ENCODE measurements around the gene CD82. TPM values are rescaled to one million over a fixed set of nuclear protein-coding genes. Genes with fewer than 3 reads are reported as not detected.
"Not testable (repeated sequence)": the region's sequence is repeated elsewhere in the genome, so short reads cannot be mapped to it uniquely, and the experiment has no call there.

The CD82 gene
- total and polyA plus RNA-seq, 2 donors from 2014 or later, result 59.3 to 94.4 TPM

- no peak for DNase-seq
- intact Hi-C loops (cut with DNase I), result no loop called here
- no peak overlapping the region for H3K4me3 ChIP-seq (ENCODE audit: low read length in 3 of 3)
Measured at GRCh38 chr11:44659641-44660040, 94.2 kb downstream of the CD82 start.

GRCh38 chr11:44660535-44660934, 95.1 kb downstream of the CD82 start:
- intact Hi-C loops (cut with DNase I); H3K27ac ChIP-seq (ENCODE audit: low read depth in 2 of 2, low read length in 2 of 2); H3K27me3 ChIP-seq (ENCODE audit: control insufficient read depth, insufficient read depth, low read length); H3K9me3 ChIP-seq (ENCODE audit: control insufficient read depth in 2 of 3, insufficient read depth in 1 of 3, low read length in 3 of 3); DNase-seq; H3K4me3 ChIP-seq (ENCODE audit: low read length in 3 of 3); FAIRE-seq; H3K4me1 ChIP-seq (ENCODE audit: control insufficient read depth in 2 of 3, insufficient read depth in 2 of 3, low read depth in 1 of 3, low read length in 3 of 3); H3K9ac ChIP-seq (ENCODE audit: low read length in 3 of 3); H3K36me3 ChIP-seq (ENCODE audit: control insufficient read depth in 2 of 3, insufficient read depth in 3 of 3, low read length in 3 of 3): not testable (repeated sequence)

More at GRCh38 chr11:44659641-44660040, 94.2 kb downstream of the CD82 start:
- Histone ChIP-seq H3K4me1 (ENCODE audit: control insufficient read depth in 2 of 3, insufficient read depth in 2 of 3, low read depth in 1 of 3, low read length in 3 of 3) (no peaks in the 10 kb centered on the region), H3K27me3 (ENCODE audit: control insufficient read depth, insufficient read depth, low read length) (no peaks in the 10 kb centered on the region), H3K9ac (ENCODE audit: low read length in 3 of 3) (no peak overlapping the region), H3K27ac (ENCODE audit: low read depth in 2 of 2, low read length in 2 of 2) (no peak overlapping the region), H3K9me3 (ENCODE audit: control insufficient read depth in 2 of 3, insufficient read depth in 1 of 3, low read length in 3 of 3) (no peaks in the 10 kb centered on the region), H3K36me3 (ENCODE audit: control insufficient read depth in 2 of 3, insufficient read depth in 3 of 3, low read length in 3 of 3) (no peaks in the 10 kb centered on the region)
- TF ChIP-seq CTCF (IDR thresholded peaks at IDR 0.05; ENCODE audit: borderline replicate concordance, extremely low read depth, insufficient read depth), result no peak
- no peak for FAIRE-seq

- no peak for FAIRE-seq
Measured at GRCh38 chr11:44661311-44661717, 95.9 kb downstream of the CD82 start.

More at GRCh38 chr11:44661311-44661717, 95.9 kb downstream of the CD82 start:
- Histone ChIP-seq H3K4me3 (ENCODE audit: low read length in 3 of 3) (no peak overlapping the region), H3K9ac (ENCODE audit: low read length in 3 of 3) (no peak overlapping the region), H3K36me3 (ENCODE audit: control insufficient read depth in 2 of 3, insufficient read depth in 3 of 3, low read length in 3 of 3) (no peaks in the 10 kb centered on the region), H3K9me3 (ENCODE audit: control insufficient read depth in 2 of 3, insufficient read depth in 1 of 3, low read length in 3 of 3) (no peaks in the 10 kb centered on the region), H3K4me1 (ENCODE audit: control insufficient read depth in 2 of 3, insufficient read depth in 2 of 3, low read depth in 1 of 3, low read length in 3 of 3) (no peaks in the 10 kb centered on the region), H3K27me3 (ENCODE audit: control insufficient read depth, insufficient read depth, low read length) (no peaks in the 10 kb centered on the region), H3K27ac (ENCODE audit: low read depth in 2 of 2, low read length in 2 of 2) (no peak overlapping the region)
- no peak for DNase-seq
- intact Hi-C loops (cut with DNase I), result no loop called here
- no peak for TF ChIP-seq CTCF (IDR thresholded peaks at IDR 0.05; ENCODE audit: borderline replicate concordance, extremely low read depth, insufficient read depth)

Other genes starting within 250 kb of the CD82 start
- 38.1 TPM for gene TSPAN18, start 161.3 kb downstream of the CD82 start, total RNA-seq
- gene TSPAN18, start 161.3 kb downstream of the CD82 start, polyA plus RNA-seq (ENCODE audit: insufficient read depth, low read depth, low replicate concordance), result 13.8 TPM

Data from kidney (tissue), 14 donors.